Right forelimb (tissue), 1 donor: Measurements from ENCODE around the gene TRIP10.
"Not testable (repeated sequence)": the region's sequence is repeated elsewhere in the genome, so short reads cannot be mapped to it uniquely, and the experiment has no call there.

Experiments
- DNase-seq: peaks from one replicate; pipeline ENCODE4 v3.0.0-alpha.2; 2018

TRIP10 gene, protein sequence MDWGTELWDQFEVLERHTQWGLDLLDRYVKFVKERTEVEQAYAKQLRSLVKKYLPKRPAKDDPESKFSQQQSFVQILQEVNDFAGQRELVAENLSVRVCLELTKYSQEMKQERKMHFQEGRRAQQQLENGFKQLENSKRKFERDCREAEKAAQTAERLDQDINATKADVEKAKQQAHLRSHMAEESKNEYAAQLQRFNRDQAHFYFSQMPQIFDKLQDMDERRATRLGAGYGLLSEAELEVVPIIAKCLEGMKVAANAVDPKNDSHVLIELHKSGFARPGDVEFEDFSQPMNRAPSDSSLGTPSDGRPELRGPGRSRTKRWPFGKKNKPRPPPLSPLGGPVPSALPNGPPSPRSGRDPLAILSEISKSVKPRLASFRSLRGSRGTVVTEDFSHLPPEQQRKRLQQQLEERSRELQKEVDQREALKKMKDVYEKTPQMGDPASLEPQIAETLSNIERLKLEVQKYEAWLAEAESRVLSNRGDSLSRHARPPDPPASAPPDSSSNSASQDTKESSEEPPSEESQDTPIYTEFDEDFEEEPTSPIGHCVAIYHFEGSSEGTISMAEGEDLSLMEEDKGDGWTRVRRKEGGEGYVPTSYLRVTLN

DNA sequence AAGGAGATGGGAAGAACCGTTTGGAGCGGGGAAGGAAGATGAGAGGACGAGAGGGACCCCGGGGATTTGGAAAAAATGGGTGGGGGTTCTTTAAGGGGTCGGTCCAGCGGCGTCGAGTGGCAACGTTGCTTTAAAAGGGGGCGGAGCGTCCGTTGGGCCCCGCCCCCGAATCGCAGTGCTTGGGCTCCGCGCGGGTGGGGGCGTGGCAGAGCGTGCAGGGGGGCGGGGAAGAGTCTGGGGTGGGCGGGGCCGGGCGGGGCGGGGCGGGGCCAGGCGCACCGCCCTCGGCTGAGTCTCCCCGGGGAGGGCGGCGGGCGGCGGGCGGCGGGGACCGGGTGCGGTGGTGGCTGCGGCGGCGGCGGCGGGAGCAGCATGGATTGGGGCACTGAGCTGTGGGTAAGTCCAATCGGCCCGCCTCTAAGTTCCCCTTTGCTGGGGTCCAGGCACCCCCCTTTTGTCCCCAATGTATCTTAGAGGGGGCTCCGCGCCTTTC, at the start of gene TRIP10:
Gene TRIP10, plus strand, starts transcription at position 291 of the 493 bp plus-strand sequence. Its CDS starts 82 bp downstream, at position 373.
- peak; percentile 92 for DNase-seq

DNA sequence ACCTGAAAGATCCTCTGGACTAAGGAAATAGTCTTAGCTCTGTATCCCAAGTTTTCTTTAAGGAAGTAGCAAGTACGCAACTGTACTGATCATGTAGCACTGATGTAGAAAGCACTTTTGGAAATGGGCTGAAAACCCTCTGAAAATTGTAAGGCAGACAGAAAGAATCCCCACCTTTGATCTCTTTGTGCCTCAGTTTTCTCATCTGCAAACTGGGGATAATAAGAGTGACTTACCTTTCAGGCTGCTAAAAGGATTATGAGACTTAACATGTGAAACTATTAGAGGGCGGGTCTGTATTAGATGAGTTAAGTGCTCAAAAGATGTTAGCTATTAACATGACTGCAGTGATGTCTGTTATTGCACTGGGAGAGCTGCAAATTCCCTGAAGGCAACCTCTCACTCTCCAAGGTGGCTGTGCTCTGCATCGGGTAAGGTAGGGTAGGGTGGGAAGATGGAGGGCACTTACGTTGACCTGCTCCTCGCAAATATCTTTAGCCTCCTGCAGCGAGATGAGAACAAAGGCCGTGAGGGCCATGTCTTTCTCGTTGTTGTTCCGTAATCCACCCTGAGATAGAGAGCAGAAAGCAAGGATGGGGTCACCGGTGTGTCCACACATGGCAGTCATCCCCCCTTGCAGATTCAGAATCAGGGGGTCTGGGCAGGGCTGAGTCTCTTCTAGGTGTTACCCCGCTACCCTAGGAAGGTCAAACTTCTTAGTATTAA, 49.2 kb upstream of the TRIP10 start:
- no peak for DNase-seq

DNA sequence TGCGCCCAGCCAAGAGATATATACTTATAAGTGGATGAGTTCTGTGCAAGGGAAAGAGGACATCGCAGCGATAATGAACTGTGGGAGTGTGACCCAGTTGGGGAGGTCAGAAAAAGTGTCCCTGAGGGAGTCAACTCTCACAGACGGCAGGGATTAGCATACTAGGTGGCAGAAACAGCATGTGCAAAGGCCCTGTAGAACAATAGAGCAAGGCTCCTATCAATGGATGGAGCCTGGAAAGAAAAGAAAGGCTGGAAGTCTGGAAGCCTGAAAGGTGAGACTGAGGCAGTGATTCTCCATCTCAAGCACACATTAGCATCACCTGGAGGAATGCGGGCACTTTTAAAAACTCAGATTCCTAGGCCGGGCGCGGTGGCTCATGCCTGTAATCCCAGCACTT, 48.1 kb upstream of the TRIP10 start:
- DNase-seq, result no peak

DNA sequence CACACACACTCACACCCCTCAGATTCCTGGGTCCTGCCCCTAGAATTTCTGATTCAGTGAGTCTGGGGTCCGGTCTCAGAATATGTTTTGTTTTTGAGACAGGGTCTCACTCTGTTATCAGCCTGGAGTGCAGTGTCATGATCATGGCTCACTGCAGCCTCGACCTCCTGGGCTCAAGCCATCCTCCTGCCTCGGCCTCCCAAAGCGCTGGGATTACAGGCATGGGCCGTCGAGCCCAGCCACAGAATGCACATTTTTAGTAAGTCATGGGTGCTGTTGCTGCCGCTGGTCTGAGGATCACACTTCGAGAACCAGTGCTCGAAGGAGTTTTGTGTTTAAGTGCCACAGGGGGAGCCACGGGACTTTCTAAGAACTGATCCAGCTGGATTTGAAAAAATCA, 47.5 kb upstream of the TRIP10 start:
- no peak for DNase-seq

DNA sequence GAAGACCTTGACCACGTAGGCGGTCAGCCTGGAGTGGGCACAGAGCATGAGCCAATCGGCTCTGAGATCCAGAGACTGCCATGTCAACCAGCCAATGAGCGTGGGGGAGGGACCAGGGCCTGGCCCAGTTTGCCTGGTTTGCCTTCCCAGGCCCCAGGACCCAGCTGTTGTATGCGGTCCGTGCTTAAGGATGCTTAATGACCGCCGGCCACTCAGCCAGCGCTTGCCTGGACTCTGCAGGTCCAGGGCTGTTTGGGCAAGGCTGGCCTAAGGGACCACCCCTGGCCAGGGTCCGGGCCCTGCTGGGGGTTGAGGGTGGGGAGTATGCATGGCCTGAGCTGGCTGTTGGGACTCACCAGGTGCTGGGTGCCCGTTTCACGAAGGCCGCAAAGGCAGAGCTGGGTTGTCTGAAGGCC, 46.4 kb upstream of the TRIP10 start:
- DNase-seq, result no peak

DNA sequence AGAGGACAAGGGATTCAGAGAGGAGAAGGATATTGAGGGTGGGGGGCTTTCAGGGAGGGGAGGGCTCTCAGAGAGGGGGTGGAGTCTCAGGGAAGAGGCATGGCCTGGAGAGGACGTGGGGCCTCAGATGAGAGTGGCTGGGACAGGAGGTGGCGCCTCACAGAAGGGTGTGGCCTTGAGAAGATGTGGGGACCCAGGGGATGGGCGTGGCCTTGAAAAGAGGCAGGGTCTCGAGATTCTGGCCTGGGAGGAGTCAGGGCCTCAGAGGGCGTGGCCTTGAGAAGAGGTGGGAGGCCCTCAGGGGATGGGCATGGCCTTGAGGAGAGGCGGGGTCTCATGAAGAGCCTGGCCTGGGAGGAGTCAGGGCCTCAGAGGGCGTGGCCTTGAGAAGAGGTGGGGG, 45.8 kb upstream of the TRIP10 start:
- no peak for DNase-seq

DNA sequence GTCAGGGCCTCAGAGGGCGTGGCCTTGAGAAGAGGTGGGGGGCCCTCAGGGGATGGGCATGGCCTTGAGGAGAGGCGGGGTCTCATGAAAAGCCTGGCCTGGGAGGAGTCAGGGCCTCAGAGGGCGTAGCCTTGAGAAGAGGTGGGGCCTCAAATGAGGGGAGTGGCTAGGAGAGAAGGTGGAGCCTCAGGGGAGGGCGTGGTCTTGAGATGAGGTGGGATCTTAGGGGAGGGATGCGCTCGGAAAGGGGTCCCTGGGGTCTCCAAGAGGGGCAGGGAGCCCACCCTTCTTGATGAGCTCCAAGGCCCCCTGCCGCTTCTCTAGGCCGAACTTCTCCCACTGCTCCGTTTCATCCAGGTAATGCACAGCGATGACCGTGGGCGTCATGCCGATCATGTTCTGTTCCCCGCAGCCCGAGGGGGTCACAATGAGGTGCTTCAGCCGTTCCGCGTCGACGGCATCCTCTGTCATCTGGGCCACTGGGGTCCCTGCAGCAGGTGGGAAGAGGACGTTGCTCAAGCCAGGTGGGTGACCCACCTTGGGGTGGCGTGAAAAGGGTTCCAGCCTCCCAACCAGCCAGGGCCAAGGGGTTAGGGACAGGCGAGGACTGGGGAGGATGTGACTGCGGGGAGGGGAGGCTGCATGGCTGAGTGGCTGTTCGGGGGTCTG, 45.2 kb upstream of the TRIP10 start:
- DNase-seq, result no peak

DNA sequence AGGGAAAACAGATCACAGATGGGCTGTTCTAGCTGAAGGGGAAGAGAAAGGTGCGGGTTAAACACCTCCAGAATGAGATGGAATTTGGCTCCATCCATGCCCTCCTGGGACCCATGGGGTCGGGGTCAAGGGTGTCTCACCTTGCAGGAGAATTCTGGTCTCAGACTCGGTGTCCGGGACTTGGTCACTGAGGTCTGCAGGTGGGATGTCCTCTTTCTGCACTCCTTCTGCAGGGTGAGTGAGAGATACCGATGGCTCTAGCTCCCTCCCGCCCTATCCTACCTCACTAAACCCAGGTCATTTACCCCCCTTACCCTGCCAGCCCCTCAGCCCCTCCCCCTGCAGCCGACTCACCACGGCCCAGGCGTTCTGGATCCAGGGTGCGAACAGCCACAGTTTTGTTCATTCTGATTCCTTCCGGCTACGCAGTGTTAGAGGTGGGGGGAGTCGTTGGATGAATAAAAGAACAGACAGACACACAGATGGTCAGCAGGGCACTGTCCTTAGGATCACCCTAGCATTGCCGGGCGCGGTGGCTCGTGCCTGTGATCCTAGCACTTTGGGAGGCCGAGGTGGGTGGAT, 43.1 kb upstream of the TRIP10 start:
- no peak for DNase-seq

DNA sequence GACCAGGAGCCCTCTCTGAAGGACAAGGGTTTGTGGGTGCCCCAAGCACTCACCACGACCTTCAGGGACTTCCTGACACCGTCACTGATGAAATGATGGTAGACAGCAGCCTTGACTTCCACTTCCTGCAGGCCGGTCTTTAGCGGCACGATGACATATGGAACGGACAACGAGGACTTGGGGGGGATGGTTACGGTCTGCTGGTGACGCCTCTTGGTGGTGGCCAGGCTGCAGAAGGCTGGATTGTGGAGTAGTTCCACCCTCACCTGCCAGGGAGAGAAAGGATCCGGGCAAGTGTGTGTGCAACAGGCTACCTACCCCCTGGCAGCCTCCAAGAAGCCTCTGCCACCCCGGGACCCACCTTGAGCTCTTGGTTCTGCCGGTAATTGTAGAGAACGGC, 42.2 kb upstream of the TRIP10 start:
- DNase-seq, result no peak

DNA sequence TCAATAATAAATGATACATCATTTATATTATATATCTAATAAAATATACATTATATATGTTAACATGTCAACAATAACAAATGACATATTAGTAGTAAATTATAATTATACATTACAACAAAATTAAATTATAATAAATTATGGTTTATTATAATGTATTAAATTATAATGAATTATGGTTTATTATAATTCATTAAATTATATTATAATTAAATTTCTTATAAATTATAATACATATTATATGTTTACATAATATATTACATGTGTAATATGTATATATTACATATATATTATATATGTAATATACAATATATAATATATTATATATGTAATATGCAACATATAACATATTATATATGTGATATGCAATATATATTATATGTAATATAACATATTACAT, 39.5 kb upstream of the TRIP10 start:
- DNase-seq, result no peak

DNA sequence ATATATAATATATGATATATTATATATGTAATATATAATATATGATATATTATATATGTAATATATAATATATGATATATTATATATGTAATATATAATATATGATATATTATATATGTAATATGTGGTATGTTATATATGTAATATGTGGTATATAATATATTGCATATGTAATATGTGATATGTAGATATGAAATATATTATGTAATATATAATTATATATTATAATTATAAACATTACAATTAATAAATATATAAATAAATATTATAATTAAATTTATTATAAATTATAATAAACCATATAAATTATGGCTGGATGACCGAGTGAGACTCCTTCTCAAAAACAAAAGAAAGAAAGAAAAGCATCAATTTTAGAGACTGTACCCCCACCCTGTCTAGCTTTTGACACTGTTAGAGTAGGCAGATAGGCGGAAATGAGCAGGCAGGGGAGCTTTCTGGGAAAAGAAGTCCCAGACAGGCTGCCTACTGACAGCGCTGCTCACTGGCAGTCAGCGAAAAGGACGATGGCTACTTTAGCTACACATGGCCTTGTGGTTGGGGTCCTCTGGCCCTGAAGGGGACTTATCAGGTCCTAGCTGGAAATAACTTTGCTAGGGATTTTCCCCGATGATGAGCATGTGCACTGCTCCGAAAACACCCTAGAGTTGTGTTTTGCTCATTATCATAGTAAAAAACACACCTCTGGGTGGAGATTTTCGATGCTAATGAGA, 38.7 kb upstream of the TRIP10 start:
- no peak for DNase-seq

DNA sequence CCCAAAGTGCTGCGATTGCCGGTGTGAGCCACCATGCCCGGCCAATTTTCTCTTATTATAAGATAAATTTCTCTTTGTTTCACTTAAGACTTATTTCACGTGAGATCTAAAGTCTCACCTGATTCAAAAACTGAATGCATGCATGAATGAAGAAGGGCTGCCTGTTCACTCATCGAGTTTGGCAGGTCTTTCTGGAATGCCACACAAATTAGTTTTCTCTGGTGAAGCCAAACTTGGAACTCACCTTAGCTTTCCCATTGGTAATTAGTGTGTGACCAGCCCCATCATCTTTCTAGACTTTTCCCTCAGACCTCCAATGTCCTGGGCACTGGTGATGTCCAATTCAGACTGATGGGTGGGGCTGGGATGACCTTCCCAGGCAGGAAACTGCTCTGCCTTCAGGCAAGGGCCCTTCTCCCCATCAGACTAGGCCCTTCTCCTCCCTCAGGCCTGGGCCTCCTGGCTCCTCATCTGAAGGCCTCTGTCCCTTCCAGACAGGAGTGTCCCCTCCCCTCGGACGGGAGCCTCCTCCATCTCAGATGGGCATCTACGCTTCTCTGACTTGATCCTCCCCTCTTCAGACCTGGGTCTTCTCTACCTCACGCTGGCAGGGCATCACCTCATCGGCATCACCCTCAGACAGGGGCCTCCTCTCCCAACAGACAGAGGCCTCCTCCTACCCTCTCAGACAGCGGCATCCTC, 33.4 kb upstream of the TRIP10 start:
- no peak for DNase-seq

DNA sequence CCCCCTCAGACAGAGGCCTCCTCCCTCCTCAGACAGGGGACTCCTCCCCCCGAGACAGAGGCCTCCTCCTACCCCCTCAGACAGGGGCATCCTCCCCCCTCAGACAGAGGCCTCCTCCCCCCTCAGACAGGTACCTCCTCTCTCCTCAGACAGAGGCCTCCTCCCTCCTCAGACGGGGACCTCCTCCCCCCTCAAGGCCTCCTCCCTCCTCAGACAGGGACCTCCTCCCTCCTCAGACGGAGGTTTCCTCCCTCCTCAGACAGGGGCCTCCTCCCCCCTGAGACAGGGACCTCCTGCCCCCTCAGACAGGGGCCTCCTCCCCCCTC, 32.9 kb upstream of the TRIP10 start:
- DNase-seq, result no peak

DNA sequence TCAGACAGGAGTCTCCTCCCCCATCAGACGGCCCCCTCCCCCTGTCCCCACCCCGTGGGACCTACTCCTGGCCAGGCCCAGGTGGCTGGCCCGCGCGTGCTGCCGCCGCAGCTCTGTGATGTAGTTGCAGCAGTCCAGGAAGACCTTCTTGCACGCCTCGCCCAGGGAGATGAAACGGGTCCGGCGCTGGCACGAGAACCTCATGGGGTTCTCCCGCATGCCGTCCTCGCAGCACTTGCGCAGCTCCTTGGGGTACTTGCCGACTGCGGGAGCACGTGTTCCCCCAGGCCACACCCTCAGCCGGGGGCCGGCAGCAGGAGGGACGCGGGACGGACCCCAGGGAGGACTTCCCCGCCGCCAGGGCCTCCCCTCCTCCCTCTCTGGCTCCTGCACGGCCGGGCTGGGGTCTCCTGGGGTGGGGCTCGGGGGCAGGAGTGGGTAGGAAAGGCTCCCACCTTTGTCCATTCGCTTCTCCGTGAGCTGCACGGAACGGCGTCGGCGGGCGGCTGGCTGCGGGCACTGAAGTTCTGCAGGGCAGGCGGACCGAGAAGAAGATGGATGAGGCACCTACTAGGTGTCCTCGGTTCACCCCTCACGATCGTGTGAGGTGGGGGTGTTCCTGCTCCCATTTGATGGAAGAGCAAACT, 32.3 kb upstream of the TRIP10 start:
- DNase-seq, result no peak

DNA sequence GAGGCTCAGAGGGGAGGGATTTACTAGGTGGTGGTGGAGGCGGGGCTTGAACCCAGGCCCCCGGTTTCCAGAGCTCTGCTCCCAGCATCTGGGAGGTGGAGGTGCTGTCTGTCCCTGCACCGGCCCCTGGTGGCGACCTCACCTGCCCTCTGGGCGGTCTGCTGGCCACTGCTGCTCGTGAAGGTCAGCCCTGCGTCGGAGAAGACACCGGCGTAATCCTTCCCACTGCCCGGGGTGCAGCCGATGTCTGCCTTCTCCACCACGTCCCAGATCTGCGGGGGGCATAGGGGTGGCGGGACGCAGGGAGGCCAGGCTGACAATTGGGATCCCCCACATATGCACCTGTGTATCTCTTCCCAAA, 31.8 kb upstream of the TRIP10 start:
- no peak for DNase-seq

DNA sequence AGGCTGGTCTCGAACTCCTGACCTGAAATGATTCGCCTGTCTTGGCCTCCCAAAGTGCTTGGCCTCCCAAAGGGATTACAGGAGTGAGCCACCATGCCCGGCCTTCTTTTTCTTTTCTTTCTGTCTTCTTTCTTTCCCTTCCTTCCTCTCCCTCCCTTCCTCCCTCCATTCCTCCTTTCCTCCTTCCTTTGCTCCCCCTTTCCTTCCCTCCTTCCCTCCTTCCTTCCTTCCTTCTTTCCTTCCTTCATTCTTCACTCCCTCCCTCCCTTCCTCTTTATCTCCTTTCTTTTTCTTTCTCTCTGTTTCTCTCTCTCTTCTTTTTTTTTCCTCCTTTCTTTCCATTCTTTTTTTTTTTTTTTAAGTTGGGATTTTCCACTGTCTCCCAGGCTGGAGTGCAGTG, 31.1 kb upstream of the TRIP10 start:
- no peak for DNase-seq

DNA sequence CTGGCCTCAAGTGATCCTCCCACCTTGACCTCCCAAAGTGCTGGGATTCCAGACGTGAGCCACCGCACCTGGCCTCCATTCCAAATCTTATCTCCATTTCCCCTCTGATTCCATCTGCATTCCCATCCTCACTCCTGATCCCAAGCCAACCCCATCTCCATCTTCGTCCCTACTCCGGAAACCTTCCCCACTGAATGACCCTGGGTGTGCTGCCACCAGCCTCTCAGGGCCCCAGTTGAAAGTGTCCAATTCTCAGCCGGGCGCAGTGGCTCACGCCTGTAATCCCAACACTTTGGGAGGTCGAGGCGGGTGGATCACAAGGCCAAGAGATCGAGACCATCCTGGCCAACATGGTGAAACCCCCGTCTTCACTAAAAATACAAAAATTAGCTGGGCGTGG, 30.6 kb upstream of the TRIP10 start:
- DNase-seq, result not testable (repeated sequence)

DNA sequence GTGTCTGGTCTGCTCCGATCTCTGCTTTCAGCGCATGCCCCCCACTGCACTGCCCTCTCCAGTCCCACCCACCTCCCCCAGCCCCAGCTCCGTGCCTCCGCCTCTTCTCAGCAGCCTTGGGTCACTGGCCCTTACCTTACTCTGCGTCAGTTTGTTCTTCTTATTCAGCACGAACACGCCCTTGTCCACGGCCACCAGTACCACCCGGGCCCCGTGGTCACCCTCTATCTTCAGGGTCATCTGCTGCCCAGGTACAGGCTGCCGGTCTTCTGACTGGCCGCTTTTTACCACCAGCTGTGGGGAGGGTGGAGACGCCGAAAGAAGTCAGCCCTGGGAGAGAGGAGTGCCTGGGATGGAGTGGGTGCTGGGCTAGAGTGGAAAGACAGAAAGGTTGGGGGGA, 29.9 kb upstream of the TRIP10 start:
- DNase-seq, result no peak

DNA sequence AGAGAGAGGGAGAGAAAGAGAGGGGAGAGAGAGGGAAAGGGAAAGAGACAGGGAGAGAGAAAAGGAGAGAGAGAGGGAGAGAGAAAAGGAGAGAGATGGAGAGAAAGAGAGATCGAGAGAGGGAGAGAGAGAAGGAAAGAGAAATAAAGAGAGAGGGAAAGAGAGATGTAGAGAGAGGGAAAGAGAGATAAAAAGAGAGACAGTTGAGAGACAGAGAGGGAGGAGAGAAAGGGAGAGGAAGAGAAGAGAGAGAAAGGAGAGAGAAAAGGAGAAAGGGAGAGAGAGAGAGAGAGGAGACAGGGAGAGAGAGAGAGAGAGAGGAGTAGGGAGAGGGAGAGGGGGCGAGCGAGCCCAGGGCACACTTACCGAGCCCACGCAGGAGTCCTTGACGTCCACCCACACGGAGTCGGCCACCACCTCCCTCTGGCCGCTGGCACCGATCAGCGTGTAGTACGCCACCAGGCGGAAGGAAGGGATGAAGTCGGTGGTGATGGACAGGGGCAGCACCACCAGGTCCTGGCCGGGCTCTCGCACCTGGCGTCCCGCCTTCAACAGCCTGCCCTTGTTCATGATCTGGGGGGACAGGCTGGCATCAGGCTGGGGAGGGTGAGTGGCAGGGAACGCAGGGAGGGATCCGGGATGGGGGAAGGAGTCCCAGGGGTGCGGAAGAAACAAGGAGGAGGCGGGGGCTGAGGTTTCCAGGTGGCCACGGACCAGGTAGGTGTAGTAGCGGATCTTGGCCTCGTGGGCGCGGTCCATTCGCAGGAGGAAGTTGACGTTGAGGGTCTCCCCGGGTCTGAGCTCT, 29.0 kb upstream of the TRIP10 start:
- DNase-seq, result no peak

DNA sequence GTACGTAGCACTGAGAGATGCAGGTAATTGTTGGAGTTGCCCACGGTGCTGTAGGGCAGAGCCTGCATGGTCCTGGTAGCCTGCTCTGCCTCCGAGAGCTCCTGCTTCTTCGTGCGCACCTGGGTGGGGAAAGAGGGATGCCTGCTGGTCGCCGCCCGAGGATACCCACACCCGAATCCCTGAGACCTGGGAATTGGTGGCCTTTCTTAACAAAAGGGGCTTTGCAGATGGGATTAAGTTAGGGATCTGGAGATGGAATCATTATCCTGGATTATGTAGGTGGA, 28.5 kb upstream of the TRIP10 start:
- DNase-seq, result no peak

DNA sequence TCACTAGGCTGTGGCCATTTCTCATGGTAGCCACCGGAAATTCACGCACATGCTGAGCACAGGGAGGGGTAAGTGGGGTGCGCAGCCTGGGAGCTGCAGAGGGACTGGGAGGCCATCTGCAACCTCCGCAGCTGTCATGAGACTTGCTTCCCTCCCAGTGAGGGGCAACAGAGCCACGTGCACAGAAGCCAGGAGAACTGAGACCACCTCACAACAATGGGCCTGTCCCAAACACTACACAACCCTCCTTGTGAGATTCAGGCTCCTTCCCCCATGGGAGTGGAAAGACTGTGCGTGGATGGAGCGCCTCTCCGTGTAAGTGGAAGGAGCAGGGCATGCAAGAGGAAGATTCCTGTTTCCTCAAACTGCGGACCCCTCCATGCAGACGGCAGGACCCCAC, 27.9 kb upstream of the TRIP10 start:
- no peak for DNase-seq
